Right ventricle myocardium superior (tissue), 1 donor: ENCODE data around the gene NPHP4. TPM values are rescaled to one million over a fixed set of nuclear protein-coding genes. Genes with fewer than 3 reads are reported as not detected.

Experiments
- ATAC-seq: fragments of 200-7000 bp; cut with Tn5 transposase; one replicate; pipeline ENCODE4 v1.9.1; 2020; ENCODE audit warnings: mild to moderate bottlenecking; ENCODE audit not compliant: poor library complexity
- DNase-seq: peaks from one replicate; pipeline ENCODE4 v3.0.0-alpha.2; 2020
- intact Hi-C: fragments of 100-400 bp; cut with DNase I; formaldehyde crosslinking; loops from one replicate; pipeline ENCODE4 v1.11.2; 2022
- microRNA-seq: library from miRNA; unstranded; fragments of <30 nt; microRNA quantifications from one replicate; pipeline ENCODE4 v1.2.0, GENCODE V29; 2020
- total RNA-seq: library from RNA; stranded (reverse); fragmentation: NEBNext Ultra II Directional; extraction: Animal tissue kit (Norgen Biotek cat#: 25700); gene quantifications from one replicate; pipeline ENCODE4 v1.2.1, GENCODE V29; 2021
- donor health status: DM: no; HTN: yes; CAD: no; lungs with severe emphysema.

Gene NPHP4
- total RNA-seq, 1 donor from 2014 or later = 4.3 TPM

- ATAC-seq (no peak), DNase-seq (no peak)
- intact Hi-C loops = no loop called here
These were observed 170.0 kb downstream of the NPHP4 start for GRCh38 chr1:5822266-5822665.

GRCh38 chr1:5821540-5822176 is 170.6 kb downstream of the NPHP4 start:
- intact Hi-C loops = no loop called here
- DNase-seq = no peak
- no peak for ATAC-seq

- intact Hi-C loops = no loop called here
- DNase-seq (no peak), ATAC-seq (no peak)
These were observed 172.2 kb downstream of the NPHP4 start for GRCh38 chr1:5820026-5820421.

- DNase-seq = no peak
- ATAC-seq = no peak
- intact Hi-C loops = no loop called here
These were observed 172.7 kb downstream of the NPHP4 start for GRCh38 chr1:5819391-5820025.

GRCh38 chr1:5818755-5819154 is 173.5 kb downstream of the NPHP4 start:
- DNase-seq = no peak
- ATAC-seq = no peak
- intact Hi-C loops = no loop called here

GRCh38 chr1:5815716-5816115 is 176.5 kb downstream of the NPHP4 start:
- ATAC-seq (no peak), DNase-seq (no peak)
- intact Hi-C loops = no loop called here

- intact Hi-C loops = no loop called here
- no peak for DNase-seq
- no peak for ATAC-seq
These were observed 177.0 kb downstream of the NPHP4 start for GRCh38 chr1:5815211-5815610.

- intact Hi-C loops = no loop called here
- DNase-seq (no peak), ATAC-seq (no peak)
These were observed 178.1 kb downstream of the NPHP4 start for GRCh38 chr1:5814046-5814619.

- intact Hi-C loops = no loop called here
- ATAC-seq (no peak), DNase-seq (no peak)
These were observed 178.7 kb downstream of the NPHP4 start for GRCh38 chr1:5813480-5813879.

Small RNA genes lying within 50 kb of the gene (microRNA-seq; reads per million reads assigned to microRNA genes)
- not detected for gene MIR4689

Other genes with a start within 250 kb of the NPHP4 start
- gene KCNAB2, start 53.5 kb upstream of the NPHP4 start, total RNA-seq = 21.2 TPM
- not detected for gene CHD5, start 187.9 kb upstream of the NPHP4 start, total RNA-seq
- gene RPL22, start 207.2 kb upstream of the NPHP4 start, total RNA-seq = 234 TPM
- gene RNF207, start 213.7 kb upstream of the NPHP4 start, total RNA-seq = 70.1 TPM
- 48.8 TPM for gene ICMT, start 243.5 kb upstream of the NPHP4 start, total RNA-seq